ACC112 (cell line): Measurements from ENCODE around the gene SPAG16.

Source experiments
- H2AFZ ChIP-seq: fragments of 200-600 bp; sonication (generic); one replicate; pipeline ENCODE4 v1.6.0; 2017; ENCODE audit warnings: antibody characterized with exemption, low read length; ENCODE audit not compliant: unreplicated experiment
- H3K27ac ChIP-seq: fragments of 200-600 bp; sonication (generic); 2 replicates; pipeline ENCODE4 v1.5.1; 2014; ENCODE audit warnings: low read depth, mild to moderate bottlenecking, antibody characterized with exemption, low read length, moderate library complexity
- H3K27me3 ChIP-seq: fragments of 200-600 bp; sonication (generic); 2 replicates; pipeline ENCODE4 v1.6.1; 2014; ENCODE audit warnings: mild to moderate bottlenecking, antibody characterized with exemption, low read length, moderate library complexity, mixed read lengths; ENCODE audit not compliant: insufficient read depth
- H3K36me3 ChIP-seq: fragments of 200-600 bp; sonication (generic); 2 replicates; pipeline ENCODE4 v1.6.1; 2016; ENCODE audit warnings: mild to moderate bottlenecking, antibody characterized with exemption, low read length, moderate library complexity, mixed read lengths; ENCODE audit not compliant: insufficient read depth
- H3K4me1 ChIP-seq: fragments of 200-600 bp; sonication (generic); one replicate; pipeline ENCODE4 v1.6.1; 2016; ENCODE audit warnings: low read length, mixed read lengths; ENCODE audit not compliant: insufficient read depth, unreplicated experiment, control insufficient read depth
- H3K4me3 ChIP-seq: fragments of 200-600 bp; sonication (generic); 2 replicates; pipeline ENCODE4 v1.5.1; 2014; ENCODE audit warnings: mild to moderate bottlenecking, low read depth, low read length
- H3K79me2 ChIP-seq: fragments of 200-600 bp; sonication (generic); one replicate; pipeline ENCODE4 v1.6.0; 2016; ENCODE audit warnings: low read length; ENCODE audit not compliant: control insufficient read depth, unreplicated experiment, insufficient read depth

Gene SPAG16

DNA sequence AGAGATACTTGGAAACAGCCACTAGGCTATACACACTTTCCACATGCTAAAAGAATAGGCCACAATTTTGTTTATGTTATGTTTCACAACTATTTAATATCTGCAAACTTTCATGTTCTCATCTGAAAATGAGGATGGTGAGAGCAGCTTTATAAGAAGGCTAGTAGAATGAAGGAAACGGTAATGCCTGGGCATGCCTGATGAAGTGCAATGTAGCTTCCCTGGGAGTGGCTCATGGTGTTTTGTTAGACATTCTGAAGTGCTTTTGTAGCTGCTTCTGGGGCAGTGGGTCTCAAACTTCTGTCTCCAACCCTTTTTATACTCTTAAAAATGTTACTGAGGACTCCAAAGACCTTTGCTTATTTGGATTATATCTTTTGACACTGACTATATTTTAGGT lies 933.3 kb downstream of the SPAG16 start:
- Histone ChIP-seq H3K4me1 (no peaks in the 10 kb centered on the region), H2AFZ (no peak overlapping the region), H3K79me2 (no peaks in the 10 kb centered on the region), H3K4me3 (no peak overlapping the region), H3K27ac (no peak overlapping the region), H3K36me3 (no peaks in the 10 kb centered on the region), H3K27me3 (no peaks in the 10 kb centered on the region)

DNA sequence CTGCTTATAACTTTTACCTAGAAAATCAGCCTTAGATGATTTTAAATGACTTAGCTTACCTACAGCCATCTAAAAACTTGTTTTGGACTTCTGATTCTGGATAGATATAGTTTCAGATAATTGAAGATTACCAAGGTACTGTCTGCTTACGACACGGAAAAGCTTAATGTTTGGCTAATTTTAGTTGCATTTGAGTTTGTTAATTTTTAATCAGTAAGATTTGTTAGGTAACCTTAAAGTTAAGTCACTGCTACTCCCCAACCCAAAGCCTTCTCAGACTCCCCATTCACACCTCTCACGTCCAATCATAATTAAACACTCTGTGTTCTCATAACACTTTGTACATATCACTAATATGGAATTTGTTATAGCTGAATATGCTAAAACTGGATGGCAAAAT lies 936.0 kb downstream of the SPAG16 start:
- no peaks in the 10 kb centered on the region for H3K36me3 ChIP-seq
- no peak overlapping the region for H3K4me3 ChIP-seq
- no peaks in the 10 kb centered on the region for H3K27me3 ChIP-seq
- H3K79me2 ChIP-seq = no peaks in the 10 kb centered on the region
- H3K4me1 ChIP-seq = no peaks in the 10 kb centered on the region
- peak overlapping the region; percentile 9 for H2AFZ ChIP-seq
- H3K27ac ChIP-seq = no peak overlapping the region

DNA sequence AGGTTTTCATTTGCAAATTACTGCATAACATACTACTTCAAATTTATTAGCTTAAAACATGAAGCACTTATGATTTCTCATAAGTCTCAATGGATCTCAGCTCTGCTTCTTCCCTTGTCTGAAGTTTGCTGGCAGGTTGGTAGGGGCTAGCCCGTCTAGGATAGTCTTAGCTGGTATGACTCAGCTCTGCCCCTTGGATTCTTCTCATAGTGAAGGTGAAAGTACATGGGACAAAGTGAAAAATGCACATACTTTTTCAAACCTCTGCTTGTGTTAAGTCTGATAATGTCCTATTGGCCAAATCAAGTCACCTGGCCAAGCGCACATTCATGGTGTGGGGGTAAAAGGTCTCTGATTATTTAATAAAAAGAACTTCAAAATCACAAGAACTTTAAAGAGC lies 941.8 kb downstream of the SPAG16 start:
- Histone ChIP-seq H3K4me1 (no peaks in the 10 kb centered on the region), H3K27ac (no peak overlapping the region), H3K36me3 (no peaks in the 10 kb centered on the region), H3K79me2 (no peaks in the 10 kb centered on the region), H2AFZ (no peak overlapping the region), H3K27me3 (no peaks in the 10 kb centered on the region), H3K4me3 (no peak overlapping the region)

DNA sequence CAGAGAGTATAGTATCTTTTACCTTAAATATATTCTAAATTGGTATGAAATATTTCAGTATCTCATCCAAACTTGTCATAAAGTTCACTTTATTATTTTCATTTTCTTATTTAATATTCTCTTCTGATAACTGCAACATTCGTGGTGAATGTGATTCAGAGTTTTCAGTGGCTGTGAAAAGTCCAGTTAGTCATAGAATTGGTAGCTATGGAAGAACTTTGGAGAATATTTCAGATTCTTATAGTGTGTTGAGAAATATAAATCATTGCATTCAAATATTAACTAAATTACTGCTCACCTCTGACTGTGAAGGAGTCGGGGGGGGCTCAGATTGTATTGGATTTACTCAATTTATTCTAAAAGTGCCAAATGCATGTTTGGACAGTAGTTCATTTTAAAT lies 948.0 kb downstream of the SPAG16 start:
- Histone ChIP-seq H3K79me2 (no peaks in the 10 kb centered on the region), H3K4me1 (no peaks in the 10 kb centered on the region), H3K4me3 (no peak overlapping the region), H3K27ac (no peak overlapping the region), H3K36me3 (no peaks in the 10 kb centered on the region), H2AFZ (no peak overlapping the region), H3K27me3 (no peaks in the 10 kb centered on the region)

DNA sequence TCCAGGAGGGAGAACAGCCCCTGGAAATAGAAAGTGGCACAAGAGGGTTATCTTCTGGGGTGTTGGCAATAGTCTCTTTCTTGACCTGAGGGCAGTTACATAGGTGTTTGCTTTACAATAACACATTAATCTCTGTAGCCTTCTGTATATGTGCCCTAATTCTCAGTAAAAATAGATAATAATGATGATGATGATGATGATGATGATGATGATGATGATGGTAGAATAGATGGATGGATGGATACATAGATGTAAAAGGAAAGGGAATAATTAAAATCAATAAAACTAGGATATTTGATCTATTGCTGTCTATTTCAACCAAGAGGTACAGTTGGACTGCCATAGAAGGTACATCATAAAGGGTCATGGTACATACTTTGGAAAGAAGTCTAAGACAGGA lies 948.9 kb downstream of the SPAG16 start:
- no peaks in the 10 kb centered on the region for H3K27me3 ChIP-seq
- no peaks in the 10 kb centered on the region for H3K36me3 ChIP-seq
- no peak overlapping the region for H2AFZ ChIP-seq
- H3K4me1 ChIP-seq = no peaks in the 10 kb centered on the region
- H3K79me2 ChIP-seq = no peaks in the 10 kb centered on the region
- H3K27ac ChIP-seq = no peak overlapping the region
- no peak overlapping the region for H3K4me3 ChIP-seq

DNA sequence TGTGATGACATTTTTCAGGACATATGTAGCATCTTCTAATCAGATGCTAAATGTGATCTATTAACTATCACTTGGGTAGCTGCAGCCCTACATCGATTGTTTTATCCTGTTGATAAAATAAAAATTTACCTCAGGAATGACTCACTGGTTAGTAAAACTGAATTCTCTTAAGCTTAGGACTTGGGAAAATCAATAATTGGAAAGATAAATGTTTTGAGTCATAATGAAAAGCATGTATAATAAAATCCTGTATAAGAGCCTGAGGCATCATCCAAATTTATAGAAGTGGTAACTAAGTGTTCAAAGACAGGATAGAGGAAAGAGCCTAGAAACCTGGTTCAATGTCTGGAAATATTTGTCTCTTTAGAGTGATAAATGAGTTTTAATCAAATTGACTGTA lies 958.5 kb downstream of the SPAG16 start:
- no peaks in the 10 kb centered on the region for H3K4me1 ChIP-seq
- H3K79me2 ChIP-seq = no peaks in the 10 kb centered on the region
- no peak overlapping the region for H3K27ac ChIP-seq
- H3K27me3 ChIP-seq = no peaks in the 10 kb centered on the region
- no peak overlapping the region for H2AFZ ChIP-seq
- H3K36me3 ChIP-seq = no peaks in the 10 kb centered on the region
- H3K4me3 ChIP-seq = no peak overlapping the region

DNA sequence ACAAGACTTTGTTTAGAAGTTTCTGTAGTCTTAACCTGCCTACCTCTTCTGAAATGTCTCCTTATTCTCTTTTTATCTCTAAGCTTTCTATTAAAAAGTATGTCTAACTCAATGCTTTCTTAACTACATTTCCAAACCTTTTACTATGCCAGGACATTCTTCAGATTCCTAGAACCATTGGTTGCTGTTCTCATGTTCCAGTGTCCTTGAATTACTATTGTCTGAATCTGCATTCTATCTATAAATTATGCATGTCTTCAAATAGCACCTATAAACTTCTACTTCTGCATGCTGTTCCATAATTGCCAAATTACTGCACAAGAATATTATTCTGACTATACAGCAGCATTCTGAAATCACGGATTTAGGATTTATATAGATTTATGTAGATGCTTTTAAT lies 960.6 kb downstream of the SPAG16 start:
- H3K79me2 ChIP-seq = no peaks in the 10 kb centered on the region
- H3K36me3 ChIP-seq = no peaks in the 10 kb centered on the region
- H3K4me1 ChIP-seq = no peaks in the 10 kb centered on the region
- no peak overlapping the region for H3K4me3 ChIP-seq
- H3K27ac ChIP-seq = no peak overlapping the region
- H2AFZ ChIP-seq = no peak overlapping the region
- no peaks in the 10 kb centered on the region for H3K27me3 ChIP-seq

DNA sequence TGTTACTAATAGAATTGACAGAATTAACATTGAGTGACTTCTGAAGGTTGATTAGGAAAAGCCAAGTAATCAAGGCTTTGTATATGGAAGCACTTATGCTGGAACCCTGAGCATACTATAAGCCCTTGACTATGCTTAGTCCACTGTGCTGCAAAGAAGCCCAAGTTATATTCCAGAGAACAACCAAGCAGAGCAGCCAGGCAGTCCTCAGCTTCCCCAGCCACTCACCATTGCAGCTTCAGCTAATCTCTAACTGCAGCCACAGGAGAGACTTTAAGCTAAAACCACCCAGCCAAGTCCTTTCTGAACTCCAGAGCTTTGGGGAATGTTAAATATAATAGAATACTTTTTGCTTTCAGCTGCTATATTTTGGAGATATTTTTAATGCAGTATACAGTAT lies 962.2 kb downstream of the SPAG16 start:
- H2AFZ ChIP-seq = no peak overlapping the region
- H3K4me3 ChIP-seq = no peak overlapping the region
- no peak overlapping the region for H3K27ac ChIP-seq
- no peaks in the 10 kb centered on the region for H3K36me3 ChIP-seq
- no peaks in the 10 kb centered on the region for H3K27me3 ChIP-seq
- H3K4me1 ChIP-seq = no peaks in the 10 kb centered on the region
- H3K79me2 ChIP-seq = no peaks in the 10 kb centered on the region

DNA sequence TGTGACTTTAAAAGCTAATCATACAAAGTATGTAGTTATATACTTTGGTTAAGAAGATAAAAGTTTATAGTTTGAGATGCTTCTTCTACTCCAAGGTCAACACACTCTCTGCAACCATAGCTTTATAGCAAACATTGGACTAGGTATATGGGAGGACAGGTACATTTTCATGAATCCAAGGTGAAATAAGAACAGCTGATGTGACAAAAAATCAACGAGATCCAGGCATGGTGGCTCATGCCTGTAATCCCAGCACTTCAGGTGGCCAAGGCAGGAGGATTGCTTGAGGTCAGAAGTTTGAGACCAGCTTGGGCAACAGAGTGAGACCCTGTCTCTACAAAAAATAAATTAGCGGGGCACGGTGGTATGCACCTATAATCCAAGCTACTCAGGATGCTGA lies 963.3 kb downstream of the SPAG16 start:
- no peak overlapping the region for H3K27ac ChIP-seq
- H3K27me3 ChIP-seq = no peaks in the 10 kb centered on the region
- H2AFZ ChIP-seq = no peak overlapping the region
- H3K4me3 ChIP-seq = no peak overlapping the region
- H3K79me2 ChIP-seq = no peaks in the 10 kb centered on the region
- H3K4me1 ChIP-seq = no peaks in the 10 kb centered on the region
- no peaks in the 10 kb centered on the region for H3K36me3 ChIP-seq

DNA sequence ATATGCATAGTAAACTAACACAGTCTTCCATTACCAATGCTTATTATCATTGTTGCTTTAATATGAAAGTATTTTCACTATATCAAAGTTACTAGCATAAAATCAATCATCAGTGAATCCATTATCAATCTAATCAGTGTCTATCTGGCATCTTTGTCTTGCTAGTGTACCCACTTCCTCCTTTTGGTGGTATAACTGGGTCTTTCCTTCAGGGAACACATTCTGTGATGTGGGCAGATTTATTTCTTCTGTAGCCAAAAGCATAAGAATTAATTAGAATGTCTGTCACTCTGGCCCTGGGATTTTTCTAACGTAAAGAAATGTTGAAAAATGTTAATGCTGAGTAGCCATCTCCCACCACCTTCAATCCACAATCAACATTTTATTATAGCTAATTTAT lies 970.8 kb downstream of the SPAG16 start:
- Histone ChIP-seq H2AFZ (no peak overlapping the region), H3K4me3 (no peak overlapping the region), H3K27me3 (no peaks in the 10 kb centered on the region), H3K36me3 (no peaks in the 10 kb centered on the region), H3K4me1 (no peaks in the 10 kb centered on the region), H3K27ac (no peak overlapping the region), H3K79me2 (no peaks in the 10 kb centered on the region)

DNA sequence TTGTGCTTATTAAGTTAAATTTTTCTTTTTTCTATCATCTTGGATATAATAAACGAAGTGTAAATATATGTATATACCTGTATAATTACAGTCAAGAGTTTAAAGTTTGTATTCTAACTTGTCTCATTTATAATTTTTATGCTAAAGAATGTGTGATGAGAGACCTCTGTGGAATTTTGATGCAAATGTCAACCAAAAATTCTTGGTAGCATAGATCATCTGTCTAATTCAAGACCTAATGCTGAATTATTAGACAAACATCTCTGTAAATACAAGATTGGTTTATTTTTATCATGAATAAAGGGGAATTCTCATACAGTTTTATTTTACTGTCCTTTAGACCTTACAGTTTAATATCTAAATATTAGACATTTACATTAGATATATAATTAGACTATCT lies 977.4 kb downstream of the SPAG16 start:
- H3K4me3 ChIP-seq = no peak overlapping the region
- H3K27me3 ChIP-seq = no peaks in the 10 kb centered on the region
- no peak overlapping the region for H3K27ac ChIP-seq
- H3K79me2 ChIP-seq = no peaks in the 10 kb centered on the region
- H3K4me1 ChIP-seq = peaks cover 5% of the 10 kb centered on the region
- H2AFZ ChIP-seq = no peak overlapping the region
- H3K36me3 ChIP-seq = no peaks in the 10 kb centered on the region

DNA sequence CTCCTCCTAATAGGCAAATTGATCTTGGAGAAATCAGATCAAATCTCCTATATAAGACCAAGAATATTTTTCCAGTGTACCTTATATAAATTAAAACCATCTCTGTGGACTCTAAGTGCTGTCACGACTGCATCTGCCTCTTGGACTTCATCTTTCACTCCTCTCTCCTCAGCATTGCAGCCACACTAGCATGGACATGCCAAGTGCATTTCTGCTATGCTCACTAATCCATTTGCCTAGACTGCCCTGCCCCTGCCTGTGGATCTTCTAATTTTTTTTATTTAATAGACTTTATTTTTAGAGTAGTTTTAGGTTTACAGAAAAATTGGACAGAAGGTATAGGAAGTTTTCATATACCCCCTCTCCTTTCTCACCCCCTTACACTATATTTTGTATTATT lies 979.9 kb downstream of the SPAG16 start:
- Histone ChIP-seq H3K27ac (no peak overlapping the region), H3K4me3 (no peak overlapping the region), H3K79me2 (no peaks in the 10 kb centered on the region), H3K27me3 (no peaks in the 10 kb centered on the region), H3K4me1 (peaks cover 5% of the 10 kb centered on the region), H3K36me3 (no peaks in the 10 kb centered on the region), H2AFZ (no peak overlapping the region)
